Ecto neural progenitor cell (in vitro differentiated cells): ENCODE measurements around the gene LMX1B.

Experiments used
- DNase-seq: peaks from one replicate; pipeline ENCODE4 v3.0.0-alpha.2; 2018; ENCODE audit warnings: low spot score

Gene LMX1B

GRCh38 chr9:126604059-126605055 lies 9.4 kb upstream of the LMX1B start:
- DNase-seq: no peak

GRCh38 chr9:126605792-126606482 lies 7.8 kb upstream of the LMX1B start:
- DNase-seq: no peak

DNA sequence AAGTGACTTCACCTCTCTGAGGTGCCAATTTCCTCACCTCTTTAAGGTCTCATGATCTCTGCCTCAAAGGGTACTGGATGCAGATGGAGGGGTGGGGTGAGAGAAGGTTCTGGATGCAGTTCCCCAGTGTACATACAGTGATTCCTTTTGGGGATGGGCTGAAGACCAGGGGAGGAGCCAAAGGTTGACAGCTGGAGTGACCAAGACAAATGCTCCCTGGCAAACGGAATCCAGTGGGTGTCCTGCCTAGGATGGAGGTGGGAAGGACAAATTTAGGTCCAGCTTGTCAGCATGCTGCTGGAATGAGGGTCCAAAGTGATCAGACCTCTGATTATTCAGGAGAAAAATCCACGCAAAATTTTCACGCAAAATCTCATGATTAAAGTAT lies 7.3 kb upstream of the LMX1B start:
- no peak for DNase-seq

DNA sequence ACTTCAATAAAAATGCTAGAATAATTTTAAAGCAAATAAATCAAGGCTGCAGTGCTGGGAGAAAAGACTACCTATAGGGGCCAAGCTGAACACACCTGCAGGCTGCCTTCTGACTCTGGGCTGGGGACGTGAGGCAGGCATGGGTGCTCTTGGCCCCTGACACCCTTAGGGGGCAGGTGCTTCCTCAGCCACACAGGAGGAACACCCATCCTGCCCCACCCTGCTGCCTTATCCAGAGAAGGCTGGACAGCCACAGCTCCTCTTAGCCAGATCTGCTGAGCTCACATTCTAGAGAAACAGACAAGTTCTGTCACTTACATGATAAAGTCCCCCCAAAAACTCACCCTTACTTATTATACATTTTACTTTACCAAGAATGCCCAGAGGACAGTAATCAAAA lies 6.6 kb upstream of the LMX1B start:
- DNase-seq: no peak

DNA sequence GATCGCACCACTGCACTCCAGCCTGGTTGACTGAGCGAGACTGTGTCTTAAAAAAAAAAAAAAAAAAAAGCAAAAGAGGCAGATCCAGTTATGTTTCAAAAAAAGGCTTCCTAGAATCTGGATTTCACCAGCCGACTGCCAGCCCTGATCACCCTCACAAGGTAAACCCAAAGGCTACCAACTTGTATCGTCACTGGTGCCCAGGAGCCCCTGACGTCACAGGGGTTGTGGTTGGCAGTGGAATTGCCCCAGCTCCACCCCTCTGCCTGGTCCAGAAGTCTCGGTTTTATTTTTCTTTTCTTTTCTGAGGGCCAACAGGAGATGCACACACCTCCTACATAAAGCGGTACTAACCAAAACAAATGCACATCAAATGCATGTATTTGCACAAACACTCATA lies 6.0 kb upstream of the LMX1B start:
- DNase-seq: no peak

DNA sequence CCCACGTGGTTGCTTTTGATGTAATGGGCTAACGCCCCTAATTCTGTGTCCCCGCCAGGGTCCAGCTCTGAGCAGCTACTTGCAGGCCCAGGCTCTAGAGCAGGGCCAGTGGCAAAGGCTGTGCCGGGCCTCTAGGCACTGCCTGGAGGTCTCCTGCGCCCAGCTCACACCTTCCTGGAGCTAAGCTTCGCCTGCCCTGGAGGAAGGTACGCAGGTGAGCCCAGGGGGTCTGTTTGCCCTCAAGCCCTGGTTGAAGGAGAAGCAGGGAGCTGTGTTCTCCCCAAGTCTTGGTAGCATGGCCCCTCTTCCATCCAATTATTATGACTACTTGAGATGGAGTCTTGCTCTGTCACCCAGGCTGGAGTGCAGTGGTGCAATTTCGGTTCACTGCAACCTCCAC lies 5.2 kb upstream of the LMX1B start:
- DNase-seq: no peak

GRCh38 chr9:126609191-126609590 lies 4.5 kb upstream of the LMX1B start:
- DNase-seq: no peak

GRCh38 chr9:126609711-126610388 lies 3.9 kb upstream of the LMX1B start:
- no peak for DNase-seq

DNA sequence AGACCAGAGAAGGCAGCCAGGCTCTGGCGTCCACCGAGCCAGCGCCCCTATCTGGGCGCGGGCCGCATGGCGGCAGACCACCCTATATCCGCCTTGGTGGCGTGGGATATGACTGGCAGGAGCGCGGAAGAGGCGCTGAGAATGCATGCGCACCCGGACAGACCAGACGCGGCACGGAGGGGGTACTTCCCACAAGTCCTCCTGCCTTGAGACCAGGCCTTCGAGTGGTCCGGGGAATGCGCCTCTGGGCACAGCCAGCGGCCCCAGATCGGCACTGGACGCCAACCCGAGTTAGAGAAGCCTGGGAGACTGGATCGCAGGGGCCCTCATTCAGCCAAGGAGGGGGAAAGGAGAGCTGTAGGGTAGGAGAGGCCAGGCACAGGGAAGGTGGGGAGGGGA lies 2.5 kb upstream of the LMX1B start:
- DNase-seq: no peak

DNA sequence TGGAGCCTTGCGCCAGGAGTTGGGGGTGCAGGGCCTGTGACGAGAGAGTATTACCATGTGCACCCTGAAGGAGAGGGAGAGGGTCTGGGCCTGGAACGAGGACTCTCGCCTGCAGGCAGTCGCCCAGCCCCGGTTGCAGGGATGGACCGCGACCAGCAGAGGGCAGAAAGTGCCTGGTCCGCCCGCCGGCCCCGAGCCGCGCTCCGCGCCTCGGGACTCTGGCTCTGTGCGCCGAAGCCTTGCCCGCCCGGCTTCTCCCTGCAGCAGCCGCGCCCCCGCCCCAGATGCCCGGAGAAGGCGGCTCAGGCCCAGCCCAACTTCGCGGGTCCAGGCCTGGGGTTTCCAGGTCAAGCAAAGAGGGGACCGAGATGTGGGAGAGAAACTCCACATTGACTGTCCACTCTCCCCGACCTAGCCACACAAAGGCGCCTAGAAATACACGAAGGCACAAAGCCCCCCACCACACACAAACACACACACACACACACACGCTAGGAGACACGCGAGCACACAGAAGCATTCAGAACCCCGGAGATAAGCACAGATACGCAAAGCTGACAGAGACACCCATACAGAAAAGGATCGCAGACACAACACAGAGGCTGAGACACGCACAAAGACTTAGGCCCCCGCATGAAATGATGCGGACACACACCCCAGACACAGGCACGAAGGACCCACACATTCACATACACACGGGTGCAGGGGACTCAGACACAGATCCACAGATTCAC lies 2.0 kb upstream of the LMX1B start:
- DNase-seq: peak; percentile 95

DNA sequence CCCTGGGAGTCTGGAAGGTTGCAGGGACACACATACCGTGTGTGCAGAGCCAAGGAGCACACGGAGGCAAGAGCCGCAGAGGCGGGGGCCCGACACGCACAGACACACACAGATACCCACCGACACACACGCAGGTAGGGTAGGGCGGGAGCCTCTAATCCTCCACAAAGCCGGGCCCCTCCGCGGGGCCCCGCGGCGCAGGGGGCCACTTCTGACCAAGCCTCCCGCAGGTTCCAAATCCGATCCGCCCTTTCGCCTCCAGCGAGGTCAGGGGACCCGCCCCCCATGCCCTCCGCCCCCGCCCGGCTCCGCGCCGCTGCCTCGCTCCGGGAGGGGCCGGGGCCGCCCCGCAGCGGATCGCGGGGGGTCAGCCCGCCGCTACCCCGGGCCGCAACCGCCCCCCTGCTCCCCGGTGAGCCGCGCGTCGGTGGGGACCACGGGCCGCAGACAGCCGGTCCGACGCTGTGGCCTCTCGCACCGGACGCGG lies 1.4 kb upstream of the LMX1B start:
- no peak for DNase-seq

GRCh38 chr9:126612813-126613641 lies 701 bp upstream of the LMX1B start:
- DNase-seq: peak; percentile 84

- DNase-seq: no peak
These were observed 343 bp downstream of the LMX1B start for GRCh38 chr9:126614088-126614454.

GRCh38 chr9:126614455-126615244 lies 922 bp downstream of the LMX1B start:
- peak; percentile 70 for DNase-seq

- DNase-seq: peak; percentile 67
These were observed 1.6 kb downstream of the LMX1B start for GRCh38 chr9:126615245-126615790.

GRCh38 chr9:126615791-126616447 lies 2.2 kb downstream of the LMX1B start:
- DNase-seq: no peak

DNA sequence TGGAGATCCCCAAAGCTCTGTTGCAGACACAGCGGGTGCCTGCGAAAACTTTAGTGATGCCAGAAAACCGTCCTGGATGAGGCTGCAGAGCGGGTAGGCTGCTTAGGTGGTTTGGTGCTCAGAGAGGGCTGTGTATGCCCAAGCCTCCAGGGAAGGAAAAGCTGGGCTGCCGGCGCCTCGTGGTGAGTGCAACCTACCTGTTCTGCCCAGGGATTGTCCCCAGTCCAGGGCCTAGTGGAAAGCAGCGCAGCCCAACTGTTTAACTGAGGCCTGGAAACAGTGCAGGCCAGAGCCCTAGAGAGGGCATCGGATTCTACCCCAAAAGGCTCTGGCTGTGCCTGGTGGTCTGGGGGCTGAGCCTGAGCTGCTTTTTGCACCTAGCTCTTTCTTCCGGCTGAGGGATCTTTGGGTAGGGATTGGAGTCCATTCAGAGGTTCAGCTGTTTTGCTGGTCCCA lies 2.8 kb downstream of the LMX1B start:
- DNase-seq: no peak

DNA sequence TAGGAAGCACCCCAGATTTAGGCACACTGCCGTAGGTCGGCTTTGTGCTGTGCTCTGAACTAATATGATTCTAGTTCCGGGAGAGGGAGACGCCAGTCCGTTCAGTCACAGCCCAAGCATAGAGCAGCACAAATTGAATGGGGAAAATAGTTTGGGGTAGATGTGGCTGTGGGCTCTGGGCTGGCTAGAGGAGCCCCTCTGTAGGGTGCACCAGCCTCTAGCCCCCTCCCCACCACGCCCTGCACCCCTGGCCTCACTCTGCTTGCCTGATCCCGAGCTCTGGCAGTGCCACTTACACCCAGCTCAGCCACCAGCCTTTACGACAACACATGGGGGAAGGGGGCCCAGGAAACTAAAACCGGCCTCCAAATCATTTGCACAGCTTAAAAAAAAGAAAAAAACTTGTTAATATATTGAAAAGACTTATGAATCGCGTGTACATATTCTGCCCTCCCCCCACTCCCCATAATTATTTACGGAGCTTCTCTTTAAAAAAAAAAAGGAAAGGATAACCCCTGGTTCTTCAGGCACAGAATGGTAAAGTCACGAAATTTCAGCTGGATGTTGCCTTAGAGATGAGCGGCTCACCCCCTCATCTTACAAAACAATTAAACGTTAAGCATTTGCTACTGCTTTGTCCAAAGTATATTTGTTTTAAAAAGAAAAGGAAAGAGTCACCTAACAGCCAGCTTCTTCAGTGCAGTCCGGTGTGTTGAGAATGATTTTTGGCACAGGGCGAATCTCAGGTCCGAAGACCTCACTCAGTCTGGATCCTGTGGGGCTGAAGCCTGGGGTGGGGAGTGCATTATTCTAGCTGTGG lies 3.5 kb downstream of the LMX1B start:
- DNase-seq: peak; percentile 47
